ENCODE data around the gene APOE. TPM values are rescaled to one million over a fixed set of nuclear protein-coding genes. Genes with fewer than 3 reads are reported as not detected.
"Not testable (repeated sequence)": the region's sequence is repeated elsewhere in the genome, so short reads cannot be mapped to it uniquely, and the experiment has no call there.

APOE gene
- total RNA-seq (ENCODE audit: low replicate concordance), result 1.6 and 309 TPM in 2 replicates

DNA sequence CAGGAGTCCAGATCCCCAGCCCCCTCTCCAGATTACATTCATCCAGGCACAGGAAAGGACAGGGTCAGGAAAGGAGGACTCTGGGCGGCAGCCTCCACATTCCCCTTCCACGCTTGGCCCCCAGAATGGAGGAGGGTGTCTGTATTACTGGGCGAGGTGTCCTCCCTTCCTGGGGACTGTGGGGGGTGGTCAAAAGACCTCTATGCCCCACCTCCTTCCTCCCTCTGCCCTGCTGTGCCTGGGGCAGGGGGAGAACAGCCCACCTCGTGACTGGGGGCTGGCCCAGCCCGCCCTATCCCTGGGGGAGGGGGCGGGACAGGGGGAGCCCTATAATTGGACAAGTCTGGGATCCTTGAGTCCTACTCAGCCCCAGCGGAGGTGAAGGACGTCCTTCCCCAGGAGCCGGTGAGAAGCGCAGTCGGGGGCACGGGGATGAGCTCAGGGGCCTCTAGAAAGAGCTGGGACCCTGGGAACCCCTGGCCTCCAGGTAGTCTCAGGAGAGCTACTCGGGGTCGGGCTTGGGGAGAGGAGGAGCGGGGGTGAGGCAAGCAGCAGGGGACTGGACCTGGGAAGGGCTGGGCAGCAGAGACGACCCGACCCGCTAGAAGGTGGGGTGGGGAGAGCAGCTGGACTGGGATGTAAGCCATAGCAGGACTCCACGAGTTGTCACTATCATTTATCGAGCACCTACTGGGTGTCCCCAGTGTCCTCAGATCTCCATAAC lies at the start of gene APOE:
Gene APOE (plus strand): TSS at position 360 of the 724 bp plus-strand sequence. CDS start 829 bp downstream, outside the sequence.
- TF ChIP-seq, protein P1, sequence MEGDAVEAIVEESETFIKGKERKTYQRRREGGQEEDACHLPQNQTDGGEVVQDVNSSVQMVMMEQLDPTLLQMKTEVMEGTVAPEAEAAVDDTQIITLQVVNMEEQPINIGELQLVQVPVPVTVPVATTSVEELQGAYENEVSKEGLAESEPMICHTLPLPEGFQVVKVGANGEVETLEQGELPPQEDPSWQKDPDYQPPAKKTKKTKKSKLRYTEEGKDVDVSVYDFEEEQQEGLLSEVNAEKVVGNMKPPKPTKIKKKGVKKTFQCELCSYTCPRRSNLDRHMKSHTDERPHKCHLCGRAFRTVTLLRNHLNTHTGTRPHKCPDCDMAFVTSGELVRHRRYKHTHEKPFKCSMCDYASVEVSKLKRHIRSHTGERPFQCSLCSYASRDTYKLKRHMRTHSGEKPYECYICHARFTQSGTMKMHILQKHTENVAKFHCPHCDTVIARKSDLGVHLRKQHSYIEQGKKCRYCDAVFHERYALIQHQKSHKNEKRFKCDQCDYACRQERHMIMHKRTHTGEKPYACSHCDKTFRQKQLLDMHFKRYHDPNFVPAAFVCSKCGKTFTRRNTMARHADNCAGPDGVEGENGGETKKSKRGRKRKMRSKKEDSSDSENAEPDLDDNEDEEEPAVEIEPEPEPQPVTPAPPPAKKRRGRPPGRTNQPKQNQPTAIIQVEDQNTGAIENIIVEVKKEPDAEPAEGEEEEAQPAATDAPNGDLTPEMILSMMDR (IDR thresholded peaks at IDR 0.05; ENCODE audit: insufficient read depth, low read length), result no peak
- no peak for DNase-seq (ENCODE audit: low read depth)
- H3K4me3 ChIP-seq (ENCODE audit: low read depth, low read length), result peak within 1 kb of the TSS; percentile 28

DNA sequence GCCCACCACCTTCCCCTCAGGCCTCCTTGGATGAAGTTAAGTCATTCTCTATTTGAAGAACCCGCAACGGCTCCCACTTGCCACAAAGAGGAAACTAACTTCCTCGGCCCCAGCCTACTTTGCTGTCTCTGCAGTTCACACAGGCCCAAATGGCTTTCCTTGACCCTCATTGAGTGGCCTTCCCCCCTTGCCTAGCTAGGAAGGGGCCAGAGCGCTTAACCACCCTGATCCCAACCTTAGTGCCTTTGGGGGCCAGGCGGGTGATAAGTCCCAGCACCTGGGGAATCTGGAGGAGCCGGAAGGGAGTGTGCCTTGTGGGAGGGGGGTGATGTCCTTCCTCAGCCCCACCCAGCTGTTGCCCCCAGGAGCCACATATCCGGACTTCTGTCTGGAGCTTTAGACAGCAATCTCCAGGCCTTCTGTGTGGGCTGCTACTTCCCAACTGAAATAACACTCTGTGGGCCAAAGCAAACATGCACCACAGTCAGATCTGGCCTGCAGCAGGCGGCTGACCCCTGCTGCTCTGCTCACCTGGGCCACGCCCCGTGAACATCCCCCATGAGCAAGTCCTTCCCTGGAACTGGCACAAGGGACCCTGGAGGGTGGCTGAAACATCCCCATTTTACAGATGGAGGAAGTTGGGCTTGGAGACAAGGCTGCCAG lies 49.0 kb upstream of the APOE start:
- H3K4me3 ChIP-seq (ENCODE audit: low read depth, low read length), result no peak overlapping the region
- TF ChIP-seq, protein P1 (IDR thresholded peaks at IDR 0.05; ENCODE audit: insufficient read depth, low read length), result no peak
- DNase-seq (ENCODE audit: low read depth), result no peak

DNA sequence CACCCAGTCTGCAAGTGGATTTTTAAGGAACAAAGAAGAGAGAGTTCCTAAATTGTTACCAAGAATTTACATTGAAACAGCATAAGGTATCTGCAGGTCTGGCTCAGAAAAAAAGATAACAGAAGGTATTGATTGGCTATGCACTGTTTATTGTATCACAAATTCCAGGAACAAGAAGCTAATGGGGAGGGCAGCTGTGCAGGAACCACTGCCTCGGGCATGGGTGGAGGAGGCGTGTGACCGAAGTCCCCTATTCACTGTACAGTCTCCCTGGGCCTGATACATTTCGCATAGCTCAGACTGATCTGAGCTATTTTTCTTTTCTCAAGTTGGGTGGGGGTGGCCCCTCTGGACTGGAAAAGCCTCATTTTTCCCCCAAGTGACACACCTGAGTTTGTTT lies 47.8 kb upstream of the APOE start:
- H3K4me3 ChIP-seq (ENCODE audit: low read depth, low read length), result no peak overlapping the region
- DNase-seq (ENCODE audit: low read depth), result no peak
- TF ChIP-seq, protein P1 (IDR thresholded peaks at IDR 0.05; ENCODE audit: insufficient read depth, low read length), result no peak

DNA sequence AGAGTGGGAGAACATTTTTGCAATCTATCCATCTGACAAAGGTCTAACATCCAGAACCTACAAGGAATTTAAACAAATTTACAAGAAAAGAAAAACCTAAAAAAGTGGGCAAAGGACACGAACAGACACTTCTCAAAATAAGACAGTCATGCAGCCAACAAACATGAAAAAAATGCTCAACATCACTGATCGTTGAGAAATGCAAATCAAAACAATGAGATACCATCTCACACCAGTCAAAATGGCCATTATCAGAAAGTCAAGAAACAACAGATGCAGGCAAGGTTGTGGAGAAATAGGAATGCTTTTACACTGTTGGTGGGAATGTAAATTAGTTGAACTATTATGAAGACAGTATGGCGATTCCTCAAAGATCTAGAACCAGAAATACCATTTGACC lies 44.0 kb upstream of the APOE start:
- H3K4me3 ChIP-seq (ENCODE audit: low read depth, low read length); DNase-seq (ENCODE audit: low read depth): not testable (repeated sequence)

DNA sequence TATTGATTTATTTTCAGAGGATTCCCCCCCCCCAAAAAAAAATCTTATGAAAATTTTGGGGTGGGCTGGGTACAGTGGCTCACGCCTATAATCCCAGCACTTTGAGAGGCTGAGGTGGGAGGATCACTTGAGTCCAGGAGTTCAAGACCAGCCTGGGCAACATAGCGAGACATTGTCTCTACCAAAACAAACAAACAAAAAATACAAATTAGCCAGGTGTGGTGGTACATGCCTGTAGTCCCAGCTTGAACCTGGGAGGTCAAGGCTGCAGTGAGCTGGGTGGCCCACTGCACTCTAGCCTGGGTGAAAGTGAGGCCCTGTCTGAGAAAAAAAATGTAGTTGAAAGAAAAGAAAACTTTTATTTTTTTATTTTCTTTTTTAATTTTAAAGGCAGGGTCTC lies 41.6 kb upstream of the APOE start:
- H3K4me3 ChIP-seq (ENCODE audit: low read depth, low read length), result no peak overlapping the region
- TF ChIP-seq, protein P1 (IDR thresholded peaks at IDR 0.05; ENCODE audit: insufficient read depth, low read length), result no peak
- DNase-seq (ENCODE audit: low read depth), result no peak

DNA sequence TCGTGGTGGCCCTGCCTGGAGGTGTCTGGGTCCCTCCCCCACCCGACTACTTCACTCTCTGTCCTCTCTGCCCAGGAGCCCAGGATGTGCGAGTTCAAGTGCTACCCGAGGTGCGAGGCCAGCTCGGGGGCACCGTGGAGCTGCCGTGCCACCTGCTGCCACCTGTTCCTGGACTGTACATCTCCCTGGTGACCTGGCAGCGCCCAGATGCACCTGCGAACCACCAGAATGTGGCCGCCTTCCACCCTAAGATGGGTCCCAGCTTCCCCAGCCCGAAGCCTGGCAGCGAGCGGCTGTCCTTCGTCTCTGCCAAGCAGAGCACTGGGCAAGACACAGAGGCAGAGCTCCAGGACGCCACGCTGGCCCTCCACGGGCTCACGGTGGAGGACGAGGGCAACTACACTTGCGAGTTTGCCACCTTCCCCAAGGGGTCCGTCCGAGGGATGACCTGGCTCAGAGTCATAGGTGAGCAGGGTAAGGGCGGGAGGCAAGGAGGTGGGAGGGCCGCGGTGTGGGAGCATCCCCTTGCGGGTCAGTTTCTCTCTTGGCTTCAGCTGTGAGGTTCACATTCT lies 40.3 kb upstream of the APOE start:
- no peak for DNase-seq (ENCODE audit: low read depth)
- TF ChIP-seq, protein P1 (IDR thresholded peaks at IDR 0.05; ENCODE audit: insufficient read depth, low read length), result no peak

DNA sequence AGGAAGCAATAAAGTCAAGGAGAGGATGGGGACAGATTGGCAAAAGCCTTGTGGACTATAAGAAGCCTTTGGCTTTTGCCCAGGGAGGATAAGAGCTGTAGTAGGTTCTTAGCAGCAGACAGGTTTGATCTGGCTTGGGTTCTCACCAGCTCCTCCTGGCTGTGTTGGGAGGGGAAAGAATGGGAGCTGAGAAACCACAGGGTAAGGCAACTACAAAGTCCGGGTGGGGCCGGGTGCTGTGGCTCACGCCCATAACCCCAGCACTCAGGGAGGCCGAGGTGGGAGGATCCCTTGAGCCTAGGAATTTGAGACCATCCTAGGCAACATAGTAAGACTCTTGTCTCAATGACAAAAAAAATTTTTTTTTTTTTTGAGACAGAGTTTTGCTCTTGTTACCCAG lies 38.9 kb upstream of the APOE start:
- no peak overlapping the region for H3K4me3 ChIP-seq (ENCODE audit: low read depth, low read length)
- DNase-seq (ENCODE audit: low read depth), result no peak
- TF ChIP-seq, protein P1 (IDR thresholded peaks at IDR 0.05; ENCODE audit: insufficient read depth, low read length), result no peak

More for the DNA sequence above, 40.3 kb upstream of the APOE start:
- no peak overlapping the region for H3K4me3 ChIP-seq (ENCODE audit: low read depth, low read length)
